Measurements from ENCODE around the gene COTL1. TPM values are rescaled to one million over a fixed set of nuclear protein-coding genes. Genes with fewer than 3 reads are reported as not detected.

The COTL1 gene
- polyA plus RNA-seq, 5 donors: 97.5 to 155 (median 115) TPM

- peak; percentile 51 to 52 for DNase-seq
These were observed 62.3 kb downstream of the COTL1 start for GRCh38 chr16:84555418-84556196.

DNA sequence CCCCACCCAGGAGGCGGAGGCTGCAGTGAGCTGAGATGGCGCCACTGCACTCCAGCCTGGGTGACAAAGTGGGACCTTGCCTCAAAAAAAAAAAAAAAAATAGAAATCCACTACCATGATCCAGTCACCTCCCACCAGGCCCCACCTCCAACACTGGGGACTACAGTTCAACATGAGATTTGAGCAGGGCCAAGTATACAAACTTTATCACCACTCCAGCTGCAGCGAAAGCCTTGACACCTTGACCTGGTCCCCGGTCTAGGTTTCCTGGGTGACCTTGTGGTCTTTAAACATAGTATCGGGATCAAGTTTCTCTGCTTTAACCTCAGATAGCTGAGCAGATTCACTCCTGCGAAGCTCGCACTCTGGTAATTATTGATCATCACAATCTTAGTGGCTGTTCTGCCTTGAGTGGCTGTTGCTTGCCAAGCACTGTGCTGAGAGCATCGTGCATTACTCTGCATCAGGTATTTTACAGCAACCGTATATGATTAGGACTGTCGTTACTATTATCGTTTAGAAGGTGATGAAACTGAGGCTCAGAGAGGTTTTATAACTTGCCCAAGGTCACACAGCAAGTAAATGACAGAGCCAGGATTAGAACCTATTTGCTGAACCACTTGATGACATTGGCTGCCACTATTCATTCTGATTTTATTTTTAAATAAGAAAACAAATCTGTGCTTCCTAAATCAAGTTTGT lies 63.1 kb downstream of the COTL1 start:
- DNase-seq: no peak

GRCh38 chr16:84553873-84554399 lies 63.9 kb downstream of the COTL1 start:
- DNase-seq: no peak

GRCh38 chr16:84552135-84552534 lies 65.7 kb downstream of the COTL1 start:
- DNase-seq: no peak

- DNase-seq: no peak
These were observed 67.8 kb downstream of the COTL1 start for GRCh38 chr16:84550096-84550495.

GRCh38 chr16:84548971-84549844 lies 68.7 kb downstream of the COTL1 start:
- DNase-seq: no peak

DNA sequence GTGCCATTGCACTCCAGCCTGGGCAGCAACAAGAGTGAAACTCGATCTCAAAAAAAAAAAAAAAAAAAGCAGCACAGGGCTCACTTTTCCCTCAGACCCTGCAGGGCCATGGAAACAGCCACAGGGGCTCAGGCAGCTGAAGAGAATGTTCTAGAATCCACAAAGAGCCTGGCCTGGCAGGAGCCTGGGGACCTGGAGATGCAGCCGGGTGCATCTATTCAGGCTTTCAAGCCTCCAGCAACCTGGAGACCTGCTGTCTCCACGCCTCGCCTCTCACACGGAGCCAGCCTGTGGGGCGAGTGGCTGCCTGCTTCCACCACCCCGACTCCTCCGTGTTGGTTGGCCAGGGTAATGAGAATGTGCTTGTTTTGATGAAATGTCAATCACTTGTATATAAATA lies 69.4 kb downstream of the COTL1 start:
- DNase-seq: no peak

DNA sequence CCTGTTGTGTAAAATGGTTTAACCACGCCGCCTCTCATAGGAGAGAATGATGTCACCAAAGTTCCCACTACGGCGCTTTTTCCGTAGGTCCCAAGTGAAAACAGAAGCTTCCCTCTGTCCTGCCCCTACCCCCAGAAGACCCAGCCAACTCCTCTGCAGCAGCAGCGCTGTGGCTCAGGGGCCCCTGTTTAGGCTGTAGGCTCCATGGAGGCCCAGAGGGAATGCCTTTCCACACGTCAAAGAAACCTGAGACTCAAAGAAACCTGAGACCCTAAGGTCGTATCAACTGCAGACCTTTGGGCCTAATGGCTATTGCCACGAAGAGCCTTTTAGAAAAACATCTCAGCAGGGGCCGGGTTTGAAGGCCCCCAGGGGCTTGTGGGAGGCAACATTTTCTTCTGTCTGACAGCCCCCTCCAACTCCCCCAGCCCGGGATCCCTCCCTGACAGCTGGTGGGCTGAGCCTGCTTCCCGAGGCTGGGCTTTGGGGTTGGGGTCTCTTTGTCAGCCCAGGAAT lies 70.3 kb downstream of the COTL1 start:
- no peak for DNase-seq

DNA sequence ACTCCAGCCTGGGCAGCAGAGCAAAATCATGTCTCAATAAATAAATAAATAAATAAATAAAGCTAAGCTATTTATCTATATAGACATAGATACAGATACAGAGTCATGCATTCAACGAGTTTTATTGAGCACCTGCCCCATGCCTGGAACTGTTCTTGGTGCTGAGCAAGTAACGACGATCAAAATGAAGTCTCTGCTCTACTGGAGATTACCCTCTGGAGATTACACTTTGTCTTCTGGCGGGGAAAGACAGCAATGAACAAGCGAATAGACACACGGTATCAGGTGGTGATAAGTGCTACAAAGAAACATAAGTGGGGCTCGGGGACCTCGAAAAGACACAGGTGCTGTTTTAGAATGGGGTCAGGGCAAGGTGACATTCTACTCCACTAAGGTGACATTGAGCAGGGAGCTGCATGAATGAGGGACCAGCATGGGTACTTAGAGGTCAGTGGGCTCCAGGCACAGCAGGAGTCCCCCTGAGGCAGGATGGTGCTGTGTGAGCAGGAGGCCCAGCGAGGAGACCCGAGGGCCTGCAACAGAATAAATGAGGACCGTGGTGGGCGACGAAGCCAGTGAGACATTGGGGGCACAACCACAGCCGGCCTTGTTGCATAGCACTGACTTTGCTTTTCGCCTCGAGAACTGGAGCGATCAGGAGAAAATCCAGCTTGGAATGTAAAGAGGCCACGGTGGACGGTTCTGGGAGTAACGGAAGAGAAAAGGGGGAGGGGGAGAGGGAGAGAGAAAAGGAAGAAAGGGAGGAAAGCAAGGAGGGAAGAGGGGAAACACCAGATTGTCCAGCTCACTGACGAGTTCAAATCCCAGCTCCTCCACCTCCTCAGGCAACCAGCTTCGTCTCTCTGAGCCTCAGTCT lies 71.0 kb downstream of the COTL1 start:
- no peak for DNase-seq

GRCh38 chr16:84545114-84545737 lies 72.7 kb downstream of the COTL1 start:
- DNase-seq: no peak

GRCh38 chr16:84544031-84544773 lies 73.7 kb downstream of the COTL1 start:
- no peak for DNase-seq

- no peak for DNase-seq
These were observed 74.6 kb downstream of the COTL1 start for GRCh38 chr16:84543253-84543652.

DNA sequence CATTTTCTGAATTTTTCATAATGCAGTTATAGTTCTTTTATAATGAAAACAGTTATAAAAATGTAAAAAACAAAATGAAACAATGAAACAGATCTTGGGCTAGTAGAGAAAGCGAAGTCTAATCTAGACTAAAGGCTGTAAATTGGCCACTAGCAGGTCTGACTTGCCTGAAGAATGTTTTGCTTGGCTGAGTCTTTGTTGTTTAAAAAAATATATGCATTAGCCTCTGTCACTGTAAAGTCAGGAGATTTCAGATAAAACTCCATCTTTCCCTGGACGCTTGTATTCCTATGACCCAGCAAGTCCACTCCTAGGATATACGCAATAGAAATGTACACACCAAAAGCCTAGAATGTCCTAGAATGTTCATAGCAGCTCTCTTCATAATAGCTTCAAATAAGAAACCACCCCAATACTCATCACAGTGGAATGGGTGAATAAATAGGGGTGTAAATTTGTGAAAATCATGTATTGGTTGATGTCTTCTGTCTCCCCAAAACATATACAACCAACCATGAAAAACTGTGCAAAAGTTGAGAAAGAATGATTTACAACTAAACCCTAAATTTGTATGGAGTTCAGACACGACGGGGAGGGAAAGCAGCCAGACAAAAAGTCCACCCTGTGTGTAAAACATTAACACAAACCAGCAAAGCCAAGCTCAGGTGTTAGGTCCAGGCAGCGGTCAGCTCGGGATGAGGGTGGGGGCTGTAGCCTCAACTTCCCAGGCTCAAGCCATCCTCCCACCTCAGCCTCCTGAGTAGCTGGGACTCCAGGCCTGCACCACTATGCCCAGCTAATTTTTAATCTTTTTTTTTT lies 75.7 kb downstream of the COTL1 start:
- DNase-seq: no peak

- DNase-seq: no peak
These were observed 77.7 kb downstream of the COTL1 start for GRCh38 chr16:84540194-84540593.

- no peak for DNase-seq
These were observed 79.5 kb downstream of the COTL1 start for GRCh38 chr16:84538222-84538840.

DNA sequence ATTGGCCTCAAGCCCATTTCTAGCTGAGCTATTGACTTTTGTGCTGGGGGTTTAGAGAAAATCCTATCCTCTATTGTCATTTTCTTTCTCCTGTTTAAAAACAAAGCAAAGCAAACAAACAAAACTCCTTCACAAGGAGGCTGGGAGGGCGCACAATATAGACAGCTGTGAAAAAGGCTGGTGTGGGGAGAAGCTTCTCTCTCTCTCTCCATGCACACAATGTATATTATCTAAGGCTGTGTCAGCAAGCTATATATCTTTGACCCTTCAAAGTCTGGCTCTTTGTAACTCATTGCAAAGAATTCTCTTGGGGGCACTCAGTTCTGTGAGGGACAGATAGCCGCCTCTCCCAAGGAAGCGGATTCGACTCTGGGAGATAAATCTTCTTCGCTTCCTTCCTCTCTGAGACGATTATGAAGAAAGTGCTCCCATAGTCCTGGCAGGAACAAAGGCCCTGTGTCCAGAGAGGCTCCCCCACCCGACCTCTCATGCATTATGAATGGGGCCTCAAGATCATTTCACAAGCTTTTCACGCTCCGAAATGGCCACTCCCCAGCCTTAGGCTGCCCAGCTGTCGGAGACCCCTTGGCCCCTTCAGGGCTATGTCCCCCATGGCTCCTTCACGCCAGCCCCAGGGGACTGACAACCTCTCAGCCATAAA lies 80.3 kb downstream of the COTL1 start:
- no peak for DNase-seq

DNA sequence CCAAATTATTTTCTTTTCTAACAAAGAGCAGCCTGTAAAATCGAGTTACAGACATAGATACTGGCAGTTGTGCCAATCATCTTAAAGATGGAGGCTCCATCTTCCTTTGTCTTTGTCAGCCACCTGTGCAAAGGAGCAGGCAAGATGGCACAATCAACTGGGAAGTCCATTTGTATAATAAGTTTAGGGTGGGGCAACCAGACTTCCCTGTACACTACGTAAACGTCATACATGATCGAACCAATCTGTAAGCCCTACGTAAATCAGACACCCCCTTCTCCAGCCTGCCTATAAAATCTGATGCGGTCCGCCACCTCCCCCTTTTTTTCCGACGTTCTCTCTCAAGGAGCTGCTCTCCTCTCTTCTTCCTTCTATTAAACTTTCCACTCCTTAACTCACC lies 82.0 kb downstream of the COTL1 start:
- no peak for DNase-seq

GRCh38 chr16:84535408-84535807 lies 82.5 kb downstream of the COTL1 start:
- no peak for DNase-seq
